ENCODE results near the gene ADORA1. TPM values are rescaled to one million over a fixed set of nuclear protein-coding genes. Genes with fewer than 3 reads are reported as not detected.

Gene ADORA1
- polyA plus RNA-seq, 1 of the 3 experiments (the other 2 are of a cell fraction): 4.8 TPM

GRCh38 chr1:203167026-203167912, 39.7 kb downstream of the ADORA1 start:
- Histone ChIP-seq H3K9ac (no peak overlapping the region), H3K9me2 (no peaks in the 10 kb centered on the region), H3K27ac (ENCODE audit: low read depth in 2 of 2, low read length in 1 of 2) (no peak overlapping the region), H3K4me2 (no peak overlapping the region), H3K36me3 (replicated peaks in 1 of 2; ENCODE audit: control insufficient read depth in 1 of 2, insufficient read depth in 2 of 2, low read length in 1 of 2) (no peaks in the 10 kb centered on the region), H4K20me1 (ENCODE audit: insufficient read depth) (no peaks in the 10 kb centered on the region), H3K27me3 (ENCODE audit: insufficient read depth) (no peaks in the 10 kb centered on the region), H2AFZ (ENCODE audit: low read depth) (no peak overlapping the region), H3K9me3 (no peaks in the 10 kb centered on the region), H3K79me2 (ENCODE audit: insufficient read depth) (no peaks in the 10 kb centered on the region), H3F3A (replicated peaks; ENCODE audit: insufficient read depth) (no peaks in the 10 kb centered on the region), H3K4me3 (ENCODE audit: low read depth in 2 of 2, low read length in 1 of 2) (no peak overlapping the region), H3K4me1 (ENCODE audit: control insufficient read depth in 1 of 2, insufficient read depth in 2 of 2, low read depth in 1 of 2, low read length in 1 of 2) (no peaks in the 10 kb centered on the region)
- POLR2A ChIA-PET: no interaction called here
- no peak for DNase-seq
- WGBS (ENCODE audit: low lambda C conversion rate): 90% methylated on average over 17 of the region's 23 CpGs
- TF ChIP-seq RAD21 (IDR thresholded peaks at IDR 0.05; ENCODE audit: low read length) (no peak), FOXJ3 (CRISPR knock-in tag; IDR thresholded peaks at IDR 0.05) (no peak), REST (IDR thresholded peaks at IDR 0.05; ENCODE audit: low read depth, low read length) (no peak), JUND (IDR thresholded peaks at IDR 0.05) (no peak)
- TF ChIP-seq, protein P1, sequence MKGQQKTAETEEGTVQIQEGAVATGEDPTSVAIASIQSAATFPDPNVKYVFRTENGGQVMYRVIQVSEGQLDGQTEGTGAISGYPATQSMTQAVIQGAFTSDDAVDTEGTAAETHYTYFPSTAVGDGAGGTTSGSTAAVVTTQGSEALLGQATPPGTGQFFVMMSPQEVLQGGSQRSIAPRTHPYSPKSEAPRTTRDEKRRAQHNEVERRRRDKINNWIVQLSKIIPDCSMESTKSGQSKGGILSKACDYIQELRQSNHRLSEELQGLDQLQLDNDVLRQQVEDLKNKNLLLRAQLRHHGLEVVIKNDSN (IDR thresholded peaks at IDR 0.05; ENCODE audit: borderline replicate concordance, low read depth): no peak
- CTCF ChIA-PET: interaction anchor here (0.9 to 2.6 kb wide), 4 partner anchors 49 to 128 kb away, joined by 3 to 12 read pairs (median 8); no protein-coding TSS in a partner anchor

DNA sequence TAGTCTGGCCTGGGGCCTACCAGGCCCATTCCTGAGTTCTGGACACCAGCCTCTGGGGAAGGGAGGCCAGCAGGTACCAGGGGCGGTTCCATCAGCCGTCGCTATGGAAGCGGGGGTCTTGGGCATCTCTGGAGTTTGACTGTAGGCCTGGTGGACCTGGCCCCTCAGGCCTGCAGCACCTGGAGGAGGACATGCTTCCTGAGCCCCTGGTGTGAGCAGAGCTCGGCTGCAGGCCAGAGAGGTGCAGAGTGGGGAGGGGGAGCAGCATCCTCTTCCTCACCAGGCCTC, 40.3 kb downstream of the ADORA1 start:
- 93% methylated on average over 5 of the region's 5 CpGs for WGBS (ENCODE audit: low lambda C conversion rate)
- Histone ChIP-seq H3K4me1 (ENCODE audit: control insufficient read depth in 1 of 2, insufficient read depth in 2 of 2, low read depth in 1 of 2, low read length in 1 of 2) (no peaks in the 10 kb centered on the region), H2AFZ (ENCODE audit: low read depth) (no peak overlapping the region), H3F3A (replicated peaks; ENCODE audit: insufficient read depth) (no peaks in the 10 kb centered on the region), H3K9me2 (no peaks in the 10 kb centered on the region), H3K36me3 (replicated peaks in 1 of 2; ENCODE audit: control insufficient read depth in 1 of 2, insufficient read depth in 2 of 2, low read length in 1 of 2) (no peaks in the 10 kb centered on the region), H3K27ac (ENCODE audit: low read depth in 2 of 2, low read length in 1 of 2) (no peak overlapping the region), H3K9me3 (no peaks in the 10 kb centered on the region), H3K27me3 (ENCODE audit: insufficient read depth) (no peaks in the 10 kb centered on the region), H3K79me2 (ENCODE audit: insufficient read depth) (no peaks in the 10 kb centered on the region), H4K20me1 (ENCODE audit: insufficient read depth) (no peaks in the 10 kb centered on the region), H3K9ac (no peak overlapping the region), H3K4me3 (ENCODE audit: low read depth in 2 of 2, low read length in 1 of 2) (no peak overlapping the region), H3K4me2 (no peak overlapping the region)
- CTCF ChIA-PET: interaction anchor here (0.9 to 2.6 kb wide), 5 partner anchors 34 to 128 kb away, joined by 3 to 12 read pairs (median 4); no protein-coding TSS in a partner anchor
- no peak for DNase-seq
- POLR2A ChIA-PET: no interaction called here
- TF ChIP-seq MXI1 (IDR thresholded peaks at IDR 0.05; ENCODE audit: low read depth, low read length) (no peak), GATA2 (CRISPR knock-in tag; IDR thresholded peaks at IDR 0.05) (no peak), TCF12 (IDR thresholded peaks at IDR 0.05) (no peak), ELF1 (IDR thresholded peaks at IDR 0.05) (no peak), ZBTB33 (IDR thresholded peaks at IDR 0.05; ENCODE audit: borderline replicate concordance, low read depth) (no peak), TAF1 (IDR thresholded peaks at IDR 0.05; ENCODE audit: borderline replicate concordance, low read depth, low read length) (no peak), EZH2phosphoT487 (IDR thresholded peaks at IDR 0.05; ENCODE audit: borderline replicate concordance, low read depth) (no peak), GABPA (IDR thresholded peaks at IDR 0.05; ENCODE audit: low read depth) (no peak), TEAD4 (IDR thresholded peaks at IDR 0.05; ENCODE audit: borderline replicate concordance, insufficient read depth) (no peak), CHD2 (IDR thresholded peaks at IDR 0.05; ENCODE audit: low read length, partially characterized antibody) (no peak)
- TF ChIP-seq, protein P2, sequence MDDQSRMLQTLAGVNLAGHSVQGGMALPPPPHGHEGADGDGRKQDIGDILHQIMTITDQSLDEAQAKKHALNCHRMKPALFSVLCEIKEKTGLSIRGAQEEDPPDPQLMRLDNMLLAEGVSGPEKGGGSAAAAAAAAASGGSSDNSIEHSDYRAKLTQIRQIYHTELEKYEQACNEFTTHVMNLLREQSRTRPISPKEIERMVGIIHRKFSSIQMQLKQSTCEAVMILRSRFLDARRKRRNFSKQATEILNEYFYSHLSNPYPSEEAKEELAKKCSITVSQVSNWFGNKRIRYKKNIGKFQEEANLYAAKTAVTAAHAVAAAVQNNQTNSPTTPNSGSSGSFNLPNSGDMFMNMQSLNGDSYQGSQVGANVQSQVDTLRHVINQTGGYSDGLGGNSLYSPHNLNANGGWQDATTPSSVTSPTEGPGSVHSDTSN (IDR thresholded peaks at IDR 0.05): no peak
- TF ChIP-seq, protein P1 (IDR thresholded peaks at IDR 0.05; ENCODE audit: borderline replicate concordance, low read depth): no peak
- TF ChIP-seq, protein P3, sequence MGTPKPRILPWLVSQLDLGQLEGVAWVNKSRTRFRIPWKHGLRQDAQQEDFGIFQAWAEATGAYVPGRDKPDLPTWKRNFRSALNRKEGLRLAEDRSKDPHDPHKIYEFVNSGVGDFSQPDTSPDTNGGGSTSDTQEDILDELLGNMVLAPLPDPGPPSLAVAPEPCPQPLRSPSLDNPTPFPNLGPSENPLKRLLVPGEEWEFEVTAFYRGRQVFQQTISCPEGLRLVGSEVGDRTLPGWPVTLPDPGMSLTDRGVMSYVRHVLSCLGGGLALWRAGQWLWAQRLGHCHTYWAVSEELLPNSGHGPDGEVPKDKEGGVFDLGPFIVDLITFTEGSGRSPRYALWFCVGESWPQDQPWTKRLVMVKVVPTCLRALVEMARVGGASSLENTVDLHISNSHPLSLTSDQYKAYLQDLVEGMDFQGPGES (IDR thresholded peaks at IDR 0.05; ENCODE audit: low read depth, low read length): no peak

All from SK-N-SH (cell line).